GM12864 (cell line): ENCODE results near the gene FLT1.

Source experiments
- DNase-seq: peaks from one replicate; pipeline ENCODE4 v3.0.0-alpha.2; 2011; ENCODE audit warnings: low read depth
- H3K4me3 ChIP-seq: 2 replicates; pipeline ENCODE4 v1.5.1; 2011; ENCODE audit warnings: mild to moderate bottlenecking, low read depth, low read length, control low read depth
- CTCF ChIP-seq: IDR thresholded peaks from 2 replicates; pipeline ENCODE4 v1.5.1; 2011; ENCODE audit warnings: low read depth, mild to moderate bottlenecking, moderate library complexity, low read length, control low read depth, inconsistent platforms; ENCODE audit errors: missing control alignments

Gene FLT1

GRCh38 chr13:28510542-28510941 lies 15.6 kb upstream of the FLT1 start:
- no peak for DNase-seq
- no peak for TF ChIP-seq CTCF
- no peak overlapping the region for H3K4me3 ChIP-seq

- H3K4me3 ChIP-seq: no peak overlapping the region
- TF ChIP-seq CTCF: no peak
- DNase-seq: no peak
Measured at GRCh38 chr13:28510066-28510465, 15.1 kb upstream of the FLT1 start.

- no peak overlapping the region for H3K4me3 ChIP-seq
- DNase-seq: no peak
- no peak for TF ChIP-seq CTCF
Measured at GRCh38 chr13:28505543-28506135, 10.7 kb upstream of the FLT1 start.

- TF ChIP-seq CTCF: no peak
- no peak overlapping the region for H3K4me3 ChIP-seq
- no peak for DNase-seq
Measured at GRCh38 chr13:28503182-28503967, 8.4 kb upstream of the FLT1 start.

GRCh38 chr13:28501547-28501946 lies 6.6 kb upstream of the FLT1 start:
- H3K4me3 ChIP-seq: no peak overlapping the region
- no peak for TF ChIP-seq CTCF
- no peak for DNase-seq

GRCh38 chr13:28499609-28500008 lies 4.7 kb upstream of the FLT1 start:
- no peak for TF ChIP-seq CTCF
- no peak for DNase-seq

More at GRCh38 chr13:28499609-28500008, 4.7 kb upstream of the FLT1 start:
- H3K4me3 ChIP-seq: no peak overlapping the region
